ENCODE measurements around the gene RARRES1. TPM values are rescaled to one million over a fixed set of nuclear protein-coding genes. Genes with fewer than 3 reads are reported as not detected.
A peak's percentile ranks its signal among the peaks of the same experiment; 100 is the strongest.

Gene RARRES1
- total RNA-seq, 1 donor from 2014 or later, result 742 TPM

DNA sequence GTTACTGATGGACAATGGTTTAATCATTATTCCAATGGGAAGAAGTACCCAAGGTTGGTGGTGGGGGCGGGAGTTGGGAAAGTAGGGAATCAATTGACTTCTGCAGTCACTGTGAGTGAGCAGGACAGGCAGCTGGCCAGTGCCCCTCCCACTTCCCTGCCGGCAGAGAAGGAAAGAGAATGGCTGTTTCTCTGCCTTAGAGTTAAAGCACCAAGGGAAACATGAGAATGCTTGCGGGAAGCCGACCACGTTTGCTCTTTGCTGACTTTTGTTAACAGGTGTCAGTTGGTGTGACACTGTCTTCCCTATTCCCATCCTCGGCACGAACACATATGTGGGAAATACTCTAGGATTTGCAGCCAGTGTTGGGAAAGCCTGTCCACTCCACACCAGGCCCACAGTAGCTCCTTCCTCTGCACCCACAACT, 36.1 kb upstream of the RARRES1 start:
- no peak overlapping the region for H3K4me3 ChIP-seq

DNA sequence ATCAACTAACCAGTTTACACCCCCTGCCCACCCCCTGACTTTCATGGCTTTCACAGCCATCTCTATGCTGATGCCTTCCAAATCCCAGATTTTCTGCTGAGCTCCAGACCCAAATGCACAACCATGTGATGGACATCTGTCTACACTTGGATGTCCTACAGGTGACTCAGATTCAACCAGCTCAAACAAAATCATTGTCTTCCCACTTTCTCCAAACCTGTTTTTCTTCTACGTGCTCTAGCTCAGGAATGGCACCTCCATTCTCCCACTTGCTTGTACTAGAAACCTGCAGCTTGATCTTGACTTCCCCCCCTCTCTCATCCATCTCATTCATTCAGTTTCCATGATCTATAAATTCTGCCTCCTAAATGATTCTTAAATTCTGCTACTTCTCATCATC, 34.1 kb upstream of the RARRES1 start:
- DNase-seq (ENCODE audit: extremely low spot score in 2 of 2), result no peak
- Histone ChIP-seq H3K27ac (no peak overlapping the region), H3K9me3 (no peaks in the 10 kb centered on the region), H3K4me3 (no peak overlapping the region), H3K36me3 (no peaks in the 10 kb centered on the region), H3K27me3 (no peaks in the 10 kb centered on the region), H3K4me1 (peaks cover 40% of the 10 kb centered on the region)
- intact Hi-C loops (cut with DNase I), result no loop called here
- no peak for TF ChIP-seq POLR2AphosphoS5 (IDR thresholded peaks at IDR 0.05; ENCODE audit: insufficient read depth in 1 of 2, low read depth in 1 of 2)
- TF ChIP-seq POLR2A (IDR thresholded peaks at IDR 0.05), result no peak
- TF ChIP-seq, protein P1, sequence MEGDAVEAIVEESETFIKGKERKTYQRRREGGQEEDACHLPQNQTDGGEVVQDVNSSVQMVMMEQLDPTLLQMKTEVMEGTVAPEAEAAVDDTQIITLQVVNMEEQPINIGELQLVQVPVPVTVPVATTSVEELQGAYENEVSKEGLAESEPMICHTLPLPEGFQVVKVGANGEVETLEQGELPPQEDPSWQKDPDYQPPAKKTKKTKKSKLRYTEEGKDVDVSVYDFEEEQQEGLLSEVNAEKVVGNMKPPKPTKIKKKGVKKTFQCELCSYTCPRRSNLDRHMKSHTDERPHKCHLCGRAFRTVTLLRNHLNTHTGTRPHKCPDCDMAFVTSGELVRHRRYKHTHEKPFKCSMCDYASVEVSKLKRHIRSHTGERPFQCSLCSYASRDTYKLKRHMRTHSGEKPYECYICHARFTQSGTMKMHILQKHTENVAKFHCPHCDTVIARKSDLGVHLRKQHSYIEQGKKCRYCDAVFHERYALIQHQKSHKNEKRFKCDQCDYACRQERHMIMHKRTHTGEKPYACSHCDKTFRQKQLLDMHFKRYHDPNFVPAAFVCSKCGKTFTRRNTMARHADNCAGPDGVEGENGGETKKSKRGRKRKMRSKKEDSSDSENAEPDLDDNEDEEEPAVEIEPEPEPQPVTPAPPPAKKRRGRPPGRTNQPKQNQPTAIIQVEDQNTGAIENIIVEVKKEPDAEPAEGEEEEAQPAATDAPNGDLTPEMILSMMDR (IDR thresholded peaks at IDR 0.05), result no peak

More for the DNA sequence above, 36.1 kb upstream of the RARRES1 start:
- H3K27me3 ChIP-seq, result no peaks in the 10 kb centered on the region
- H3K9me3 ChIP-seq, result no peaks in the 10 kb centered on the region
- intact Hi-C loops (cut with DNase I), result no loop called here
- DNase-seq (ENCODE audit: extremely low spot score in 2 of 2), result no peak
- TF ChIP-seq, protein P1 (IDR thresholded peaks at IDR 0.05), result no peak
- TF ChIP-seq POLR2A (IDR thresholded peaks at IDR 0.05) (no peak), POLR2AphosphoS5 (IDR thresholded peaks at IDR 0.05; ENCODE audit: insufficient read depth in 1 of 2, low read depth in 1 of 2) (no peak)
- H3K27ac ChIP-seq, result peak overlapping the region; percentile 27
- peaks cover 40% of the 10 kb centered on the region for H3K4me1 ChIP-seq
- no peaks in the 10 kb centered on the region for H3K36me3 ChIP-seq

DNA sequence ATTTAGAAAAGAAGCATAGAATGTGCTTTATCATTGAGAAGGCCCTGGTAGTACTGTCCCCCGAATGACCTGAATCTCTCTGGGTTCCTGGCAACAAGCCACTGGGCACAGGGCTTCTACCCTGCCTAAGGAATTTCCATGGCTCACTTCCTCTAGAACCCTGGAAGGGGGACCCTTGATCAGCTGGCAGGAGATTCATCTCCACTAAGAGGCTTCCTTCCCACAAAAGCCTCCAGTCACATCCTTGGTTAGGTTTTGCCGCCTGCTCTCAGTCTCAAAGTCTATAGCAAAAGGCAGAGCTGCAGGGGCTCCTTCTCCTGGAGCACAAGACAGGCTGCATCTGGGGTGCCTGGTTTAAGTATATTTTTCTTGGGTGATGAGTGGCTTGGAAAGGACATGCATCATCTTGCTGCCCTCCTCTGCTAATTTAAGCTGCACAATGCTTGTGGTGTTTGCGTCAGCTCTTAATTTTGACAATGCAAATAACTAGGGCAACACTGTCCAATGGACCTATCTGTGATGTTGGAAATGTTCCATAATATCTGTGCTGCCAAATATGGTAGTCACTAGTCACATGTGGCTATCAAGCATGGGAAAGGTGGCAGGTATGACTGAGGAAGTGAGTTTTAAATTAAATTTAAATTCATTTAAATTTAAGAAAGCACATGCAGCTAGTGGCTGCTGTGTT, 33.4 kb upstream of the RARRES1 start:
- H3K9me3 ChIP-seq, result no peaks in the 10 kb centered on the region
- peaks cover 34% of the 10 kb centered on the region for H3K4me1 ChIP-seq
- no peaks in the 10 kb centered on the region for H3K36me3 ChIP-seq
- intact Hi-C loops (cut with DNase I), result no loop called here
- no peaks in the 10 kb centered on the region for H3K27me3 ChIP-seq
- H3K27ac ChIP-seq, result no peak overlapping the region
- no peak for TF ChIP-seq POLR2AphosphoS5 (IDR thresholded peaks at IDR 0.05; ENCODE audit: insufficient read depth in 1 of 2, low read depth in 1 of 2)
- no peak for DNase-seq (ENCODE audit: extremely low spot score in 2 of 2)
- H3K4me3 ChIP-seq, result no peak overlapping the region

DNA sequence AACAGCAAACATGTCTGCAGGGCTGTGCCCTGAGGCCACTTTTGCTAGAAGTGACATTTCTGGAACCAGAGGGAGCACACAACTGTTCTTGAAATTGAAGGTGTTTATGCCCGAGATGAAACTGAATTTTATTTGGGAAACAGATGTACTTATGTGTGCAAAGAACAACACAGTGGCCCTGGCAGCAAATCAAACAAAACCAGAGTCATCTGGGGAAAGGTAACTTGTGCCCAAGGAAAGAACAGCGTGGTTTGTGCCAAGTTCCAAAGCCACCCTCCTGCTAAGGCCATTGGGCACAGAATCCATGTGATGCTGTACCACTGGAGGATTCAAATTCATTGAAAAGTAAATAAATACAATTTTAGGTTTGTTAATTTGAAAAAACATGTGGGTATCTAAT, 31.2 kb upstream of the RARRES1 start:
- Histone ChIP-seq H3K27ac (no peak overlapping the region), H3K4me3 (no peak overlapping the region), H3K4me1 (peaks cover 15% of the 10 kb centered on the region), H3K36me3 (no peaks in the 10 kb centered on the region), H3K9me3 (no peaks in the 10 kb centered on the region), H3K27me3 (no peaks in the 10 kb centered on the region)
- intact Hi-C loops (cut with DNase I), result no loop called here
- TF ChIP-seq POLR2A (IDR thresholded peaks at IDR 0.05) (no peak), POLR2AphosphoS5 (IDR thresholded peaks at IDR 0.05; ENCODE audit: insufficient read depth in 1 of 2, low read depth in 1 of 2) (no peak)
- TF ChIP-seq, protein P1 (IDR thresholded peaks at IDR 0.05), result no peak
- no peak for DNase-seq (ENCODE audit: extremely low spot score in 2 of 2)

DNA sequence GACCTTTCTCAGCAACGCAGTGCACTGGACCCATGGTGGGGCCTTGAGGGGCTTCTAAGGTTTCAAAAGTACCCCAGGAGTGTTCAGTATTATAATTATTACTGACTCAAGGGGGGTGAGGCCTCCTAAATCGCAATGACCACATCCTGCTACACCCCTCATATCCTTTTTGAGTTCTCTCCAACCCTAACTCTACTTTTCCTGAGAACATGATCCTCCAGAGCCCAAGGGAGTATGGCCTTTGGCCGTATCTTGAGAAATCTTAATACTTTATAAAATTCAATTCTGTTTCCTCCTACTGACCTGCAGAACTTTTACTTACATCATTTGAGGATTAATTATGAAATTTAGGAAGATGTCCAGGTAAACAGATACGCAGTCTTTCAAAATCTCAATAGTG, 30.4 kb upstream of the RARRES1 start:
- Histone ChIP-seq H3K27me3 (no peaks in the 10 kb centered on the region), H3K9me3 (no peaks in the 10 kb centered on the region), H3K4me3 (no peak overlapping the region), H3K27ac (no peak overlapping the region), H3K4me1 (peaks cover 7% of the 10 kb centered on the region), H3K36me3 (no peaks in the 10 kb centered on the region)
- DNase-seq (ENCODE audit: extremely low spot score in 2 of 2), result no peak
- no peak for TF ChIP-seq POLR2A (IDR thresholded peaks at IDR 0.05)
- TF ChIP-seq, protein P1 (IDR thresholded peaks at IDR 0.05), result no peak
- TF ChIP-seq POLR2AphosphoS5 (IDR thresholded peaks at IDR 0.05; ENCODE audit: insufficient read depth in 1 of 2, low read depth in 1 of 2), result no peak
- intact Hi-C loops (cut with DNase I), result no loop called here
